Activated naive CD4-positive, alpha-beta T cell treated with anti-CD3 and anti-CD28 coated beads, Interleukin-2, amount 50 U/mL, for 72 hours (primary cell): ENCODE data around the gene GINS2. TPM values are rescaled to one million over a fixed set of nuclear protein-coding genes. Genes with fewer than 3 reads are reported as not detected.

Experiments used
- ATAC-seq, 2 donors: fragments of 150-1000 bp; cut with Tn5 transposase; 2 replicates each; pipeline ENCODE4 v1.10.0; 2021; ENCODE audit warnings: mild to moderate bottlenecking in 2 of 2, moderate library complexity in 2 of 2
- DNase-seq, 2 donors: peaks; one replicate each; pipeline ENCODE4 v3.0.0; 2021 to 2022; ENCODE audit warnings: low spot score in 2 of 2
- H3K27ac Mint-ChIP-seq, 2 donors: one replicate each; pipeline ENCODE4 v1.8.0; 2022; ENCODE audit warnings: mild to moderate bottlenecking in 2 of 2, mixed read lengths in 2 of 2
- H3K36me3 Mint-ChIP-seq, 2 donors: one replicate each; pipeline ENCODE4 v1.8.0; 2022; ENCODE audit warnings: mixed read lengths in 2 of 2
- H3K9me3 Mint-ChIP-seq, 2 donors: one replicate each; pipeline ENCODE4 v1.8.0; 2022; ENCODE audit warnings: mixed read lengths in 2 of 2
- total RNA-seq, 2 donors: library from RNA; stranded (reverse); gene quantifications; one replicate each; pipeline ENCODE4 v1.2.3, GENCODE V29; 2022

The GINS2 gene
- total RNA-seq, 2 donors from 2014 or later, result 42.3 to 73.6 TPM

DNA sequence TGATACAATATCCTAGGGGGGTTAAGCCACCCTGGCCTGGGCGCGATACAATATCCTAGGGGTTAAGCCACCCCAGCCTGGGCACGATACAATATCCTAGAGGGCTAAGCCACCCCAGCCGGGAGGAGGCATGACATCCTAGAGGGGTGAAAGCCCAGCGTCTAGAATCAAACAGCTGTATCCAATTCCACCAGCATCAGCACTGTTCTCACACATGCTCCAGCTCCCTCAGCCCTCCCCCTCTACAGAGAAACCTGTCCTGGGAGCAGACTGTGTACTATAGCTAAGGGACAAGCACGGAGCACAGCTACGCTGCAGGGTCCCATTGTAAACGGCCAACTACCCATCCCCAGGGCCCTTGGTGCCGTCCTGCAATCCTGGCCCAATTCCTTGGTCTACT lies 6.2 kb downstream of the GINS2 start:
- Mint-ChIP-seq H3K27ac (peak overlapping the region in 1 of 2 donors; percentile 78), H3K36me3 (peaks cover 21 to 23% of the 10 kb centered on the region in 2 donors), H3K9me3 (no peaks in the 10 kb centered on the region)
- DNase-seq (no peak), ATAC-seq (no peak)

DNA sequence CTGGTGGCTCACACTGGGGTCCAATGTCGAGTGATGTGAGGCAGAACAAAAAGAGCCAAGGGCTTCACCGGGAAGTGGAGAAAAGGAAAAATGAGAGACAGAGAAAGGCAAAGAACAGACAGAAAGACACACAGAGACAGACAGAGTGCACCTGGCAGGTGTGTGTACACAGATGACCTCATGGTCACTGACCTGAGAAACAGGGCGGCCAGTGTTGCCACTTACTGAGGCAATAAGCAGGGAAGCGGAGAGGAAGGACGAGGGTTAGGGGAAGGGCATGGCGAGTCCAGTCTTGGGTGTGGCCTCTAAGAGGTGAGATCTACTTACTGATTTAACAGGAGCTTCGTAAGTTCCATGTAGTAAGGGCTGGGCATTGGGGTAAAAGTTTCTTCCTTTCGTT lies 7.5 kb downstream of the GINS2 start:
- H3K36me3 Mint-ChIP-seq, result peaks cover 14 to 17% of the 10 kb centered on the region in 2 donors
- peak overlapping the region in 1 of 2 donors; percentile 0 for H3K27ac Mint-ChIP-seq
- no peaks in the 10 kb centered on the region for H3K9me3 Mint-ChIP-seq
- ATAC-seq (no peak), DNase-seq (no peak)

DNA sequence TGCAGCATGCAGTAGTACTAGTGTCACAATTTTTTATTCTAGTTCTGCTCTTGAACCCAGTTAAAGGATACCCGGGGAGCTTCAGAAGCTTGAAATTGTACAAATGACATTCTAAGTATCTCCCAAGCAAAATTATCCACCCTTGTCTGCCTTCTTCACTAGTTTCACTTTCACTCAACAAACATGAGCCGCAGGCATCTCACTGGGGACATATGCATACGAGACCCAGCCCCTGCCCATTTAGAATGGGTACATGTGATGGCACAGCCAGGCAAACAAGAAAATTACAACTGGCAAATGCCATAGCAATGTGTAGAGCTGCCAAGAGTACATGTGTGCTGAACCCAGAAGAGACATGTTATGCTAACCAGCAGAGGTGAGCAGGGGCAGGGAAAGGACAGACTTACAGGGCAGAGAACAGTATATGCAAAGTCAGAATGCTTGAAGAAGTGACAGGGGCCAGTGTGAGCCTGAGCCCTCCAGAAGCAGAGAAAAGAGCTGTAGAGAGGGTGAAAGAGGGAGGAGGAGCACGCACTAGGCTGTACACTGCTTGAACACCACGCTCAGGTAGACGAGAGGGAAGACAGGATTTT lies 8.3 kb downstream of the GINS2 start:
- DNase-seq (no peak), ATAC-seq (no peak)
- H3K9me3 Mint-ChIP-seq, result no peaks in the 10 kb centered on the region
- peak overlapping the region in 1 of 2 donors; percentile 24 for H3K27ac Mint-ChIP-seq
- H3K36me3 Mint-ChIP-seq, result peaks cover 14 to 17% of the 10 kb centered on the region in 2 donors

DNA sequence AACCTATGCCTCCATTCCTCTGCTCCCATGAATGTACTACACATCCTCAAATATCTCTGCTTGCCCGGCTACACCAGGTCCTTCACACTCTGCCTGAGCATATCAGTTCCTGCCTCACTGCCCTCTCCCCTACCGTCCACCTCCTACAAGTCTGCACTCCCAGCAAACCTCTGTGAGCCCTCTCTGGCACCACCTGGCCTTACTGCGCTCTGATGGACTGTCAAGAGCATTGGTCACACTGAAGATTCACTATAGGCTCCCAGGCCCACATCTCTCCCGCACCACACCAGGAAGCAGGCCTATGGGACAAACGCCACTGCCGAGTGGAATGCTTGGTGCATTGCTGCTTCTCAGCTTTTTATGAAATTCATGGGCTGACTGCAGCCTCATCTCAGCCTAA lies 8.9 kb downstream of the GINS2 start:
- Mint-ChIP-seq H3K27ac (peak overlapping the region in 1 of 2 donors; percentile 24), H3K9me3 (no peaks in the 10 kb centered on the region), H3K36me3 (peaks cover 14 to 17% of the 10 kb centered on the region in 2 donors)
- ATAC-seq (peak in 1 of 2 donors; percentile 11), DNase-seq (no peak)

DNA sequence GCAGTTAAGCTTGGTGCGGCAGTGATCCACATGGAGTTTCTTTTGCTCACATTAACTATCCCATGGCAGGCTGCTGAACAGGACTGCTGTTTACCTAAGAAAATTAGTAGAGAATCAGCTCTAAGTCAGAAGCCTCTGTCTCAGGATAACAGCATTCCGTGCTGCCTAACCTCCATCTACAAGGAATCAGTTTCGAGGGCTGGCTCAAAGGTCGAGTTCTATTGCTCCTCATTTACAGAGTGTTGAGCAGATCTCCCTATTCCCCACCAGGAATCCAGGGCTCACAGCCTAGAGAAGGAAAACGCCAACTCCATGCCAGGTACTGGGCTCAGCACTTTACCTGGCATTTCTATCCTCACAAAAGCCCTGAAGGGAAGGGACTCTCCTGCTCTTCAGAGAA lies 9.9 kb downstream of the GINS2 start:
- H3K36me3 Mint-ChIP-seq, result peaks cover 6 to 21% of the 10 kb centered on the region in 2 donors
- ATAC-seq, result no peak
- no peak overlapping the region for H3K27ac Mint-ChIP-seq

DNA sequence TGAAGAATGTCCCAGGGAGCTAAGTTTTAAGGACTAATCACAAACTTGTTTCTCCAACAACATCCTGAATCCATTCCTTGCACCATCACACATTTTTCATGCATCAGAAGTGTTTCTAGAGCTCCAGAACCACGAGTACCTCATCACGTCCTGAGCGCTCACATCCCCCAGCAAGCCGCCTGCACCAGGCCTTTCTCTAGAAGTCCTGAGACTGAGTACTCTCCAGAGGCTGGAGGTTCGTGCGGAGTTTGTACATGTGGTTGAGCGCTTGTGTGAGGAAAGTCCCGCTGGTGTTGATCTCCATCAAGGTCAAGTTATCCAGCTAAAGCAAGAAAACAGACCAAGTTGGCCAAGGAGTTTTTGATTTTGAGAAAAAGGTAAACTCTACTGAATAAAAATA lies 10.7 kb downstream of the GINS2 start:
- no peak for DNase-seq
- Mint-ChIP-seq H3K9me3 (no peaks in the 10 kb centered on the region), H3K27ac (no peak overlapping the region), H3K36me3 (peaks cover 0 to 15% of the 10 kb centered on the region in 2 donors)
- no peak for ATAC-seq

More for the DNA sequence above, 9.9 kb downstream of the GINS2 start:
- DNase-seq, result no peak
- H3K9me3 Mint-ChIP-seq, result no peaks in the 10 kb centered on the region

DNA sequence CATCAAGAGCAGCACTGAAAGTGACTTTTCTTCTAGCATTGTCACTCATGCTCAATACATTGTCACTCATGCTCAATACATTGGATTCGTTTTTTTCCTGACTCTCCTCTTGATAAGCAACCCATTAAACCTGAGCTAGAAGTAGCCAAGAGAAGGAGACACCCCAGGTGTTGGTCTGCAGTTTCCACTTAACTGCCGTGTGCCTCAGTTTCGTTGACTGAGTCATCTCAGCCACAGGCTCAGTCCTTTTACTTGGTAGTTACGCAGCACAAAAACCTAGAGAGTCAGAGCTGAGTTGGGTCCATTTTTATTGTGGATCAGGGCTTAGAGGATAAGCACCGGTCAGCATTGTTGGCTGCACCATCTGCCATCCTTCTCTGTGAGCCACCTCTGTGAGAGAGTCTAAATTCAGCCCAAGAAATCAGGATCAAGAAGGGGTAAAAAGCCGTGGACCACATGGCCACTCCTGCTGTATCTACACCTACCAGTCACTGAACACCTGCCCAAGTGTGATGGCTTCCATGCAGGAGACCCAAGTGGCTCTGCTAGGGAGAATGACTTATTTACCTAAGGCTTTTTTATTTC lies 11.3 kb downstream of the GINS2 start:
- ATAC-seq (no peak), DNase-seq (no peak)
- Mint-ChIP-seq H3K36me3 (peaks cover 0 to 15% of the 10 kb centered on the region in 2 donors), H3K9me3 (no peaks in the 10 kb centered on the region), H3K27ac (peak overlapping the region in 1 of 2 donors; percentile 17)

DNA sequence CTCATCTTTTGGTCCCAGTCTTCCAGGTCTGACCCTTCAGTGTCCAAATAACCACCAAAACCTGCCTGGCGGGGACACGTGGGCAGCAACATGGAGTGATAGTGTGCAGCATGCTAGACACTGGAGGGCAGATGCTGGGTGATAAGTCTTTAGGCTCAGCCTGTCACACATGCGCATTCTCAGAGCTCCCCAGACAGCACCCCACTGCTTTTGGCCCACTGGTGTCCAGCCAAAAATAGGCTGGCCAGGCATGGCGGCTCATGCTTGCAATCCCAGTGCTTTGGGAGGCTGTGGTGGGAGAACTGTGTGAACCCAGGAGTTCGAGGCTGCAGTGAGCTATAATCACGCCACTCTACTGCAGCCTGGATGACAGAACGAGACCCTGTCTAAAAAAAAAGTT lies 12.3 kb downstream of the GINS2 start:
- no peaks in the 10 kb centered on the region for H3K9me3 Mint-ChIP-seq
- ATAC-seq, result no peak
- peaks cover 0 to 15% of the 10 kb centered on the region in 2 donors for H3K36me3 Mint-ChIP-seq
- H3K27ac Mint-ChIP-seq, result no peak overlapping the region
- no peak for DNase-seq

DNA sequence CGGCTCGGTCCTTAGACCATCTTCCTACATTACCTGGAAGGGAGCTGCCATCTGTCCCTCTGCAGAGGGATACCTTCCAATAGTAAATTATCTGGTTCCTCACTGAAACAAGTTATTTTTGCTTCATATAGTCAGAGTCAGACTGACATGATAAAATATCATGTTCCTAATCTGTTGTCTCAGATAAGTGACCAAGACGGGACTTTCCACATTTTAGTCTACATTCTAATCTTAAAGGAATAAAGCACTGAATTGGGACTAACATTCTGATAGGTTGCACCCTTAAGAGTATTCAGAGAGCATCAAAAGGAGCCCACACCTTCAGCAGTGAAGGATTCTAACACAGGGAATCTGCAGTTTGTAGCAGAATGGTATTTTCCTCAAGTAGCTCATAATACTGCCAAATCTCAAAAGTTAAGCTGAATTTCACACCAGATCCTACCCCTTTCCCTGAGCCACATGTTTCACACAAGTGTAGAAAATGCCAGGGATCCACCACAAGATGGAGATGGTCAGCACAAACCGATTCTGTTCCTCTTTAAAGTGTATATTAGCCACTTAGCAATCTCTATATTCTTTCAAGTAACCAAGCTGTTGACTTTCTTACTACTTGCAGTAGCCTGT lies 13.4 kb downstream of the GINS2 start:
- ATAC-seq (no peak), DNase-seq (no peak)
- H3K27ac Mint-ChIP-seq, result peak overlapping the region; percentile 39 to 81
- H3K36me3 Mint-ChIP-seq, result peaks cover 6 to 8% of the 10 kb centered on the region in 2 donors
- no peaks in the 10 kb centered on the region for H3K9me3 Mint-ChIP-seq

DNA sequence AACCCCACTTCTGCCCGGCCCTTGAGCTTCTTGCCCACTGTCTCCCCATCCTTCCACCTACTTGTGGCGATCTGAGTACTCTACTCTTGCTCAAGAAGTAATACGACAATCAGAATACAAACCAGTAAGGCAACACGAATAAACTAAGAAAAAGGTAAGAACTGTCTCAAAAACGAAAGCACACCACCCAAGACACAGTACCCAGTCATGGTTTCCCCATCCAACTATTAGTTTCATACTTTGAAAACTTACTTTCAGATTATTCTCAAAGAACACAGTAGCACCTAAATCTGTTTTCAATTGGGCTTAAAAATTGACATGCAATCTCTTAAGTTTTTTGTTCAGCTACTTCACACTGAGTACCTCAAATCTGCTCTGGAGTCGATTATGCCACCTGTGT lies 13.9 kb downstream of the GINS2 start:
- peak overlapping the region; percentile 39 to 81 for H3K27ac Mint-ChIP-seq
- H3K9me3 Mint-ChIP-seq, result no peaks in the 10 kb centered on the region
- peak in 1 of 2 donors; percentile 27 for ATAC-seq
- H3K36me3 Mint-ChIP-seq, result peaks cover 4 to 8% of the 10 kb centered on the region in 2 donors
- no peak for DNase-seq

DNA sequence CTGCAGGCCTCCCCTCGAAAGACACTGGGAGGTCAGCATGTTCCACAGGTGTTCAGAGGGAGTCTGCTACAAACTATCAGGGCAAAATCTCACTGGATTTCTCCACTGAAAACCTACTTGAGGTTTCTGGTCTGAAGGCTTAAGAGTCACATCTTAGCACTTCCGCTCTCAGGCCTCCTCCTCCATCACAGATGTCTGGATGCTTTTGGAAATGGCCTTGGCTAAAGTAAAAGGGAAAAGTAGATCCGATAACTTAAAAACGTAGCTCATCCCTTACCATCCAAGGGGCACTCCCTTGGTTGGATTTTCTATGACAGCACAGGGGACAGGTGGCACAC lies 14.4 kb downstream of the GINS2 start:
- Mint-ChIP-seq H3K36me3 (peaks cover 4 to 8% of the 10 kb centered on the region in 2 donors), H3K27ac (peak overlapping the region in 1 of 2 donors; percentile 81), H3K9me3 (no peaks in the 10 kb centered on the region)
- ATAC-seq (no peak), DNase-seq (no peak)

DNA sequence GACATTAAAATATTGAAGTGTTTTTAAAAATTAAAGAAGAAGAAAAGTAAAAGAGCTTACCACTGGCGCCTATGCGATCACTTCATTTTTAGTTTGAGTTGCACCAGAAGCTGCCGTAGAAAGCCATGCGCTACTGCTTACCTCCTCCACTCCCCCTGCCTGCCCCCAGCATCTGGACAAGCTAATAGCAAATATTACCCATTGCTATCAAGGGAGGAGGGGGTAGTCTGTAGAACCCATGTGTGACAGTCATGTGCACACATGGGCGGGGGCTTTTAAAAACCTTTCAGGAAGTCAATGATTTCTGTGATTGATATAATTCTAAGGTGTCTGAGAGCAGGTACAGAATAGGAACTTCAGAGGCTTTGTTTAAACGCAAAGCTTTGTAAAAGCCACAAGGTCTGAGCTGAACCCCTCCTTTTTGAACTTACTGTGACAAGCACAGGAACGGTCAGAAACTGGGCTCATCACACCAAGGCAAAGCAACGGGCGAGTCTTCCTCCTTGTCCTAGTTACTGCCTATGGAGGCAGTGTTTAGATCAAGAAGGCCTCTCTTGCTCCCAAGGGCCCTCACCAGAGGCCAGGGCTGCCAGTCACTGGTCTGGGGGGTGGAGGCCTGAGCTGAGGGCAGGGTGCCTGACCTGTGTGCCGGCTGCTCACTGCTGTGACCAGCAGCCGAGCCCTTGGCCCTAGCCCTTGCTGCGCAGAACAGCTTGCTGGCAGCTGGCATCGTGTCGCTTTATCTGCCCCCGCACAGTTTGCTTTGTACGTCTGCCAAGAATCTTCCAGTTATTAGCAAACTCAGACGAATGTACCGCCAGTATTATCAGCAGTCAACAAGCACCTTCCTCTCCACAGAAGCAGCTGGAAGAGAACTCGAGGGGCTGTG lies 15.0 kb downstream of the GINS2 start:
- no peak for DNase-seq
- Mint-ChIP-seq H3K27ac (peak overlapping the region in 1 of 2 donors; percentile 81), H3K9me3 (no peaks in the 10 kb centered on the region), H3K36me3 (peaks cover 4 to 8% of the 10 kb centered on the region in 2 donors)
- ATAC-seq, result no peak

DNA sequence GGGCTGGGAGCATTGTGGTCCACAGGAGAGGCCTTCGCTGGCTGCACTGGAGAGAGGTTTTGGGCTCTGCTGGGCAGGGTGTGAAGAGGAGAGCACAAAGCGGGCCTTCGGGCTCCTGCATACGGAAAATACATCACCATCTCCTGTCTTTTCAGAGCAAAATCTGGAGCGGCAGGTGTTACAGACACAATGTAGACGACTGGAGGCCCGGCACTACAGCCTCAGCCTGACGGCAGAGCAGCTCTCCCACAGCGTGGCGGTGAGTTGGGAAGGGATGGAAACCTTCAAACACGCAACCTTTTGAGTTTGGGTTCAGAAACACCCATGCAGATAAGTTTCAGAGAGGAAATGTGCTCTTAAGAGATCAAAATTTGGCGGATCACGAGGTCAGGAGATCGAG lies 17.9 kb downstream of the GINS2 start:
- Mint-ChIP-seq H3K27ac (no peak overlapping the region), H3K36me3 (peaks cover 11 to 14% of the 10 kb centered on the region in 2 donors), H3K9me3 (no peaks in the 10 kb centered on the region)
- no peak for DNase-seq
- ATAC-seq, result no peak

DNA sequence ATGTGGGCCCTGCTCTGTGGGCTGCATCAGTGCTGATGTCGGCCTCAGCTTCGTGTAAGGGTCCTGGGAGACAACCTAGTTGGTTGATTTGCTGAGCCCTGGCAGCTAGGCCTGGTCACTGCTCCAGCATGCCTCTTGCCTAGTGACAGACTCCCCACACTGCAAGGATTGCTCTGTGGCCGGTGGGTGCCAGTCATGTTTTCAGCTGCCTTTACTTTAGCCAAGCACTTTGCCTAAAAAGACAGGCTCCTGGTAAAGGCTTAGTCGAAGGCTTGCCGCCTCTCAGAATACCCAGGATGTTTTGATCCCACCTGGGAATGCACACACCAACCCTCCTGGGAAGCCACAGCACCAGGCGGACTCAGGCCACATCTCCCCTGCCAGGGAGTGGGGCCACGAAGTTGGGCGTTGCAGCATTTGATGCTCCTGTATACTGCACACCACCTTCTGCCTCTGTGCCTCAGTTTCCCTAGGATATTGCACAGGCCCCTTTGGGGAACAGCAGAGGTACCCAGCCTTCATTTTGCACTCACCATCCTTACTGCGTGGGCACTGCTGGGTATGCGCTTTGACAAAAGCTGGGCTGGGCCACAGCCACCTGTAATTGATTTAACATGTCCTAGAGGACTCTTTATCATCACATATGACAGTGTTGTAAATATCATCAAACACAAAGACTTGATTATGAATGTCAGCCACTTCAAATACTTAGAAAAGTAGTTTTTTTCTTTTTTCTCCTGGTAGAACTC lies 19.9 kb downstream of the GINS2 start:
- H3K36me3 Mint-ChIP-seq, result peaks cover 10 to 17% of the 10 kb centered on the region in 2 donors
- no peak for DNase-seq

DNA sequence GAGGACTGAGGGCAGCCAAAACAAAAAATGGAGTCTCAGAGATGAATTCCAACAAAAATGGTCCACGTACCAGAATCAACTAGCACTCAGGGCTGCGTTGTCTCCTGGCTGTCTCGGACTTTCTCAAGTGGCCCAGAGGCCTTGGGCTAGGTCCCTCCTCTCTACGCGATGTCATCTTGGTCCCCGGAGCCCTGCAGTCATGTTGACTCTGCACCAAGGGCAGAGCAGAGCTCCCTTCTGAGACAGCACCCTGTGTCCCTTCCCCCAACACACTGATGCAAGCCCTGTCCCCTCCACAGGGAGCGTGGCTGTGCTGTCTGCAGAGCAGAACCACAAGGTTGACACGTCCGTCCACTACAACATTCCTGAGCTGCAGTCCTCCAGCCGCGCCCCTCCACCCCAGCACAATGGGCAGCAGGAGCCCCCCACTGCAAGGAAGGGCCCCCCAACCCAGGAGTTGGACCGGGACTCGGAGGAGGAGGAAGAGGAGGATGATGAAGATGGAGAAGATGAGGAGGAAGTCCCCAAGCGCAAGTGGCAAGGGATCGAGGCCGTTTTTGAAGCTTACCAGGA lies 20.8 kb downstream of the GINS2 start:
- no peak for ATAC-seq
- H3K36me3 Mint-ChIP-seq, result peaks cover 9 to 17% of the 10 kb centered on the region in 2 donors
- peak overlapping the region in 1 of 2 donors; percentile 74 for H3K27ac Mint-ChIP-seq
- H3K9me3 Mint-ChIP-seq, result no peaks in the 10 kb centered on the region
- no peak for DNase-seq

More for the DNA sequence above, 19.9 kb downstream of the GINS2 start:
- ATAC-seq, result peak in 1 of 2 donors; percentile 20
- no peak overlapping the region for H3K27ac Mint-ChIP-seq
- no peaks in the 10 kb centered on the region for H3K9me3 Mint-ChIP-seq

DNA sequence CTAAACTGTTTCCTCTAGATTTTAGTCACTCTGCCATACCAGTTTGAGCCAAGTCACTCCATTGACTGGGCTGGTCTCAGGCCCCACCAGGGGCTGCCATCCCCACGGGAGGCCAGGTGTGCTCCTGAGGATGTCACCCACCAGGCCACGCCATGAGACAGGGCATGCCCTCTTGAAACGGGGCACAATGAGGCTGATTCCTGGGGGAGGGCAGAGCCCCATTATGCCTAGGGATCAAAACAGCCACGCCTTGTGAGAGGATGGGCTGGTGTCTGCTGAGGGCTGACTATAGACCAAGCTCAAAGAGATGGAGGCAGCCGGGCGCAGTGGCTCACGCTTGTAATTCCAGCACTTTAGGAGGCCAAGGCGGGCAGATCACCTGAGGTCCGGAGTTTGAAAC lies 21.5 kb downstream of the GINS2 start:
- no peak for ATAC-seq
- Mint-ChIP-seq H3K27ac (peak overlapping the region in 1 of 2 donors; percentile 29), H3K36me3 (peaks cover 9 to 17% of the 10 kb centered on the region in 2 donors), H3K9me3 (no peaks in the 10 kb centered on the region)
- no peak for DNase-seq
